ENCODE data around the gene TES. TPM values are rescaled to one million over a fixed set of nuclear protein-coding genes. Genes with fewer than 3 reads are reported as not detected.

TES gene
- total RNA-seq, 1 experiment from 2014 or later: 28.2 TPM

- H3K23me2 ChIP-seq (ENCODE audit: insufficient read length, low read depth, low read length, poor library complexity, severe bottlenecking): no peaks in the 10 kb centered on the region
- Mint-ChIP-seq H3K27ac (no peak overlapping the region), H3K36me3 (ENCODE audit: insufficient read depth in 1 of 3, low read depth in 3 of 3) (peaks cover 0 to 7% (median 3%) of the 10 kb centered on the region in 3 experiments; a peak in 4 of 7 replicates), H3K4me3 (no peak overlapping the region), H3K4me1 (peaks cover 8 to 9% of the 10 kb centered on the region in 2 experiments), H3K27me3 (ENCODE audit: low read depth) (peaks cover 12% of the 10 kb centered on the region), H3K9me3 (peaks cover 8 to 12% of the 10 kb centered on the region in 2 experiments)
- DNase-seq: no peak
- H3K18ac ChIP-seq (ENCODE audit: insufficient read length, low read depth, low read length): no peak overlapping the region
- H3K4me1 ChIP-seq (ENCODE audit: insufficient read depth, low read length): peaks cover 7% of the 10 kb centered on the region; the same call in 1 of the 2 replicates
- no peak overlapping the region for H2BK12ac ChIP-seq (ENCODE audit: insufficient read length, low read depth, low read length)
- no peak overlapping the region for H3T11ph ChIP-seq (ENCODE audit: low read length)
- no peak overlapping the region for H2AK5ac ChIP-seq (ENCODE audit: insufficient read length, low read length)
- no peak overlapping the region for H2BK15ac ChIP-seq (ENCODE audit: low read depth, low read length)
- no peak overlapping the region for H3K56ac ChIP-seq (ENCODE audit: insufficient read length, low read depth, low read length)
- H4K8ac ChIP-seq (replicated peaks; ENCODE audit: insufficient read length, low read depth, low read length): no peak overlapping the region
- H3K9ac ChIP-seq (ENCODE audit: extremely low read depth, insufficient read length, low read length): no peak overlapping the region
- peaks cover 5% of the 10 kb centered on the region for H3K9me3 ChIP-seq (ENCODE audit: control insufficient read depth, low read depth, low read length)
- H3K79me2 ChIP-seq (ENCODE audit: insufficient read depth, low read length): no peaks in the 10 kb centered on the region
- H3K14ac ChIP-seq (ENCODE audit: insufficient read depth, low read length): no peak overlapping the region
- no peak overlapping the region for H3K27ac ChIP-seq (ENCODE audit: insufficient read length, low read depth, low read length)
- no peak overlapping the region for H4K91ac ChIP-seq (ENCODE audit: insufficient read length, low read depth, low read length)
- no peak overlapping the region for H3K4ac ChIP-seq (ENCODE audit: low read depth, low read length)
- TF ChIP-seq, protein P1, sequence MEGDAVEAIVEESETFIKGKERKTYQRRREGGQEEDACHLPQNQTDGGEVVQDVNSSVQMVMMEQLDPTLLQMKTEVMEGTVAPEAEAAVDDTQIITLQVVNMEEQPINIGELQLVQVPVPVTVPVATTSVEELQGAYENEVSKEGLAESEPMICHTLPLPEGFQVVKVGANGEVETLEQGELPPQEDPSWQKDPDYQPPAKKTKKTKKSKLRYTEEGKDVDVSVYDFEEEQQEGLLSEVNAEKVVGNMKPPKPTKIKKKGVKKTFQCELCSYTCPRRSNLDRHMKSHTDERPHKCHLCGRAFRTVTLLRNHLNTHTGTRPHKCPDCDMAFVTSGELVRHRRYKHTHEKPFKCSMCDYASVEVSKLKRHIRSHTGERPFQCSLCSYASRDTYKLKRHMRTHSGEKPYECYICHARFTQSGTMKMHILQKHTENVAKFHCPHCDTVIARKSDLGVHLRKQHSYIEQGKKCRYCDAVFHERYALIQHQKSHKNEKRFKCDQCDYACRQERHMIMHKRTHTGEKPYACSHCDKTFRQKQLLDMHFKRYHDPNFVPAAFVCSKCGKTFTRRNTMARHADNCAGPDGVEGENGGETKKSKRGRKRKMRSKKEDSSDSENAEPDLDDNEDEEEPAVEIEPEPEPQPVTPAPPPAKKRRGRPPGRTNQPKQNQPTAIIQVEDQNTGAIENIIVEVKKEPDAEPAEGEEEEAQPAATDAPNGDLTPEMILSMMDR (conservative IDR thresholded peaks at IDR 0.05): no peak
- no peaks in the 10 kb centered on the region for H3K27me3 ChIP-seq (ENCODE audit: insufficient read depth, low read length)
- no peak overlapping the region for H2BK20ac ChIP-seq (ENCODE audit: low read depth, low read length, poor library complexity, severe bottlenecking)
- no peak overlapping the region for H2BK120ac ChIP-seq (ENCODE audit: low read depth, low read length, poor library complexity, severe bottlenecking)
- no peaks in the 10 kb centered on the region for H3K79me1 ChIP-seq (ENCODE audit: insufficient read depth, low read depth, low read length, poor library complexity, severe bottlenecking)
- H4K5ac ChIP-seq (ENCODE audit: insufficient read length, low read depth, low read length): no peak overlapping the region
- no CpG with 5 or more reads among the region's 2 CpGs for WGBS (ENCODE audit: extremely low coverage, insufficient read length, low lambda C conversion rate)
- H3K23ac ChIP-seq (ENCODE audit: insufficient read length, low read depth, low read length): no peak overlapping the region
- no peak overlapping the region for H2BK5ac ChIP-seq (ENCODE audit: insufficient read length, low read length)
- no peak overlapping the region for H2AFZ ChIP-seq (ENCODE audit: low read length)
- H4K20me1 ChIP-seq (ENCODE audit: control insufficient read depth, insufficient read depth, insufficient read length): no peaks in the 10 kb centered on the region
- no peak overlapping the region for H3K4me2 ChIP-seq (ENCODE audit: insufficient read depth, insufficient read length, low read length)
These were observed 34.1 kb upstream of the TES start for GRCh38 chr7:116176226-116176625.
